ENCODE data around the gene PRDM5.

DNA sequence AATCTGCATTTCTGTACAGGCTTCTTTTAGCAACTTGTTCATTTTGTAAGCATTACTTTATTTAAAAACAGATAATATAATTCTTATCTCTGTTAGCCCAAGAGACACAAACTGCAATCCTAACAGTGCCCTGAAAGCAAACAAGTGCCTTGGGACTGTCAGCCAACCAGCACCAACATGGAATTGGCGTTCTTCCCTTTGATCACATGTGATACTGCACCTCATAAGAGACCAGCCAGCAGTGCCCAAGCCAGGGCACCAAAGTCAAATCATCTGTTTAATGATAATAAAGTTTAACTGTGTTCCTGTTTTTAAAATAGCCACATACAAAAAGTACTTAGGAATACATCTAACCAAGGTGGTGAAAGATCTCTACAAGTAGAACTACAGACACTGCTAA, 223.2 kb downstream of the PRDM5 start:
- TF ChIP-seq RAD21 (IDR thresholded peaks at IDR 0.05; ENCODE audit: insufficient read depth, low read depth, low read length): no peak
- no peak for TF ChIP-seq HDAC6 (IDR thresholded peaks at IDR 0.05; ENCODE audit: unreplicated experiment)
- TF ChIP-seq CREB1 (IDR thresholded peaks at IDR 0.05; ENCODE audit: low read depth): no peak
- TF ChIP-seq, protein P1, sequence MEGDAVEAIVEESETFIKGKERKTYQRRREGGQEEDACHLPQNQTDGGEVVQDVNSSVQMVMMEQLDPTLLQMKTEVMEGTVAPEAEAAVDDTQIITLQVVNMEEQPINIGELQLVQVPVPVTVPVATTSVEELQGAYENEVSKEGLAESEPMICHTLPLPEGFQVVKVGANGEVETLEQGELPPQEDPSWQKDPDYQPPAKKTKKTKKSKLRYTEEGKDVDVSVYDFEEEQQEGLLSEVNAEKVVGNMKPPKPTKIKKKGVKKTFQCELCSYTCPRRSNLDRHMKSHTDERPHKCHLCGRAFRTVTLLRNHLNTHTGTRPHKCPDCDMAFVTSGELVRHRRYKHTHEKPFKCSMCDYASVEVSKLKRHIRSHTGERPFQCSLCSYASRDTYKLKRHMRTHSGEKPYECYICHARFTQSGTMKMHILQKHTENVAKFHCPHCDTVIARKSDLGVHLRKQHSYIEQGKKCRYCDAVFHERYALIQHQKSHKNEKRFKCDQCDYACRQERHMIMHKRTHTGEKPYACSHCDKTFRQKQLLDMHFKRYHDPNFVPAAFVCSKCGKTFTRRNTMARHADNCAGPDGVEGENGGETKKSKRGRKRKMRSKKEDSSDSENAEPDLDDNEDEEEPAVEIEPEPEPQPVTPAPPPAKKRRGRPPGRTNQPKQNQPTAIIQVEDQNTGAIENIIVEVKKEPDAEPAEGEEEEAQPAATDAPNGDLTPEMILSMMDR (IDR thresholded peaks at IDR 0.05 in 2 of 3, conservative IDR thresholded peaks at IDR 0.05 in 1 of 3; ENCODE audit: control insufficient read depth in 2 of 3, extremely low read depth in 1 of 3, insufficient read depth in 1 of 3, low read depth in 3 of 3, low read length in 3 of 3): no peak
- TF ChIP-seq NFYB (IDR thresholded peaks at IDR 0.05; ENCODE audit: insufficient read depth, low read depth, low read length): no peak
- TF ChIP-seq NR2F1 (conservative IDR thresholded peaks at IDR 0.05): no peak
